Endodermal cell (in vitro differentiated cells): Measurements from ENCODE around the gene HABP2. TPM values are rescaled to one million over a fixed set of nuclear protein-coding genes. Genes with fewer than 3 reads are reported as not detected.

Experiments used
- DNase-seq: peaks from one replicate; pipeline ENCODE4 v3.0.0-alpha.2; 2017
- H3K27ac ChIP-seq: 2 replicates; pipeline ENCODE4 v1.5.1; 2013; ENCODE audit warnings: mild to moderate bottlenecking, low read depth, low read length, moderate library complexity
- H3K27me3 ChIP-seq: 2 replicates; pipeline ENCODE4 v1.6.1; 2013; ENCODE audit warnings: mild to moderate bottlenecking, low read length, moderate library complexity; ENCODE audit not compliant: insufficient read depth, control insufficient read depth, poor library complexity, severe bottlenecking
- H3K36me3 ChIP-seq: 2 replicates; pipeline ENCODE4 v1.7.0; 2013; ENCODE audit warnings: mild to moderate bottlenecking, low read length, moderate library complexity; ENCODE audit not compliant: control insufficient read depth, insufficient read depth
- H3K4me1 ChIP-seq: one replicate; pipeline ENCODE4 v1.7.0; 2013; ENCODE audit warnings: low read length; ENCODE audit not compliant: control insufficient read depth, insufficient read depth
- H3K4me3 ChIP-seq: 2 replicates; pipeline ENCODE4 v1.5.1; 2013; ENCODE audit warnings: mild to moderate bottlenecking, low read length, moderate library complexity
- H3K9ac ChIP-seq: 2 replicates; pipeline ENCODE4 v1.6.1; 2013; ENCODE audit warnings: mild to moderate bottlenecking, low read length, moderate library complexity; ENCODE audit not compliant: poor library complexity, severe bottlenecking; ENCODE audit errors: extremely low read depth
- H3K9me3 ChIP-seq: 2 replicates; pipeline ENCODE4 v1.6.1; 2013; ENCODE audit warnings: mild to moderate bottlenecking, low read length, moderate library complexity; ENCODE audit not compliant: control insufficient read depth
- H3K27ac Mint-ChIP-seq: 2 replicates; pipeline ENCODE4 v1.8.0; 2020; ENCODE audit warnings: mixed read lengths
- H3K27me3 Mint-ChIP-seq: 2 replicates; pipeline ENCODE4 v1.8.0; 2021; ENCODE audit warnings: mild to moderate bottlenecking, mixed read lengths; ENCODE audit not compliant: insufficient read depth
- H3K36me3 Mint-ChIP-seq: 2 replicates; pipeline ENCODE4 v1.8.0; 2020; ENCODE audit warnings: low read depth, mixed read lengths
- H3K4me1 Mint-ChIP-seq: 2 replicates; pipeline ENCODE4 v1.8.0; 2020; ENCODE audit warnings: mixed read lengths
- H3K4me3 Mint-ChIP-seq: 2 replicates; pipeline ENCODE4 v1.8.0; 2020; ENCODE audit warnings: mild to moderate bottlenecking, moderate library complexity, mixed read lengths
- H3K9me3 Mint-ChIP-seq: 2 replicates; pipeline ENCODE4 v1.8.0; 2020; ENCODE audit warnings: mild to moderate bottlenecking, mixed read lengths
- WGBS, 2 experiments: methylation state at CpG; one replicate each; pipeline versions ENCODE4 v1.1.5 to v1.1.7; 2013; ENCODE audit warnings: missing lambda C conversion rate in 2 of 2, mixed read lengths in 1 of 2; ENCODE audit not compliant: insufficient coverage in 1 of 2, insufficient read length in 1 of 2; 5-methylcytosine and 5-hydroxymethylcytosine counted together
- total RNA-seq, 2 donors: library from RNA; stranded (reverse); fragmentation: NEBNext Ultra II Directional in 1 of 2; extraction: Animal tissue kit (Norgen Biotek cat#: 25700) in 1 of 2; gene quantifications; 2 replicates in 1 of 2; 3 replicates in 1 of 2; pipeline ENCODE4 v1.2.1, GENCODE V29; 2021
- TF ChIP-seq, protein P1 (sequence below): fragments of 200-600 bp; sonication (generic); conservative IDR thresholded peaks from 2 replicates; pipeline ENCODE4 v1.5.0; 2021; ENCODE audit warnings: antibody characterized with exemption, mild to moderate bottlenecking

The HABP2 gene
- total RNA-seq, 2 donors from 2014 or later: 0.71 to 1.6 TPM

DNA sequence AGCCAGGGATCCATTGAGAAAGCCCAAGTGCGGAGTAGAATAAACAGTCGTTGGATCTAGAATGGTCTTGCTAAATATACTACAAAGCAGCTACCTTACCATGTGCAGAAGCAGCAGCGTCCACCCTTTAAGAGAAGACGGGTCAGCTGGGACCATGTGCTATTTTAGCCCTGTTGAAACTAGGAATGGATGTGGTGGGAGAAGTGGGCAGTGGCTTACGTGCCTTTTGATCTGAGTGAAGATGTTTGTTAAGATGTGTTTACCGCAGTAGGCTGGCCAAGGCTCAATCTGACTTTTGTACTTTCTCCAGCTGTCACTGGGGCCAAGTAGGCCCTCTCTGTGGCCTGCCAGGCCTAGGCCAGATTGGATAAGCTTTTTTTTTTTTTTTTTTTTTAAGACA, 9.2 kb downstream of the HABP2 start:
- no peaks in the 10 kb centered on the region for H3K36me3 Mint-ChIP-seq
- no peaks in the 10 kb centered on the region for H3K27me3 ChIP-seq
- H3K9me3 Mint-ChIP-seq: no peaks in the 10 kb centered on the region
- no peak overlapping the region for H3K27ac Mint-ChIP-seq
- DNase-seq: no peak
- TF ChIP-seq, protein P1, sequence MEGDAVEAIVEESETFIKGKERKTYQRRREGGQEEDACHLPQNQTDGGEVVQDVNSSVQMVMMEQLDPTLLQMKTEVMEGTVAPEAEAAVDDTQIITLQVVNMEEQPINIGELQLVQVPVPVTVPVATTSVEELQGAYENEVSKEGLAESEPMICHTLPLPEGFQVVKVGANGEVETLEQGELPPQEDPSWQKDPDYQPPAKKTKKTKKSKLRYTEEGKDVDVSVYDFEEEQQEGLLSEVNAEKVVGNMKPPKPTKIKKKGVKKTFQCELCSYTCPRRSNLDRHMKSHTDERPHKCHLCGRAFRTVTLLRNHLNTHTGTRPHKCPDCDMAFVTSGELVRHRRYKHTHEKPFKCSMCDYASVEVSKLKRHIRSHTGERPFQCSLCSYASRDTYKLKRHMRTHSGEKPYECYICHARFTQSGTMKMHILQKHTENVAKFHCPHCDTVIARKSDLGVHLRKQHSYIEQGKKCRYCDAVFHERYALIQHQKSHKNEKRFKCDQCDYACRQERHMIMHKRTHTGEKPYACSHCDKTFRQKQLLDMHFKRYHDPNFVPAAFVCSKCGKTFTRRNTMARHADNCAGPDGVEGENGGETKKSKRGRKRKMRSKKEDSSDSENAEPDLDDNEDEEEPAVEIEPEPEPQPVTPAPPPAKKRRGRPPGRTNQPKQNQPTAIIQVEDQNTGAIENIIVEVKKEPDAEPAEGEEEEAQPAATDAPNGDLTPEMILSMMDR: no peak
- H3K4me3 Mint-ChIP-seq: no peak overlapping the region
- no peak overlapping the region for H3K4me3 ChIP-seq
- peaks cover 63% of the 10 kb centered on the region for H3K4me1 Mint-ChIP-seq
- no peak overlapping the region for H3K27ac ChIP-seq
- H3K4me1 ChIP-seq: peaks cover 14% of the 10 kb centered on the region
- H3K27me3 Mint-ChIP-seq: peaks cover 45% of the 10 kb centered on the region
- H3K9me3 ChIP-seq: no peaks in the 10 kb centered on the region
- no peak overlapping the region for H3K9ac ChIP-seq
- 95 to 100% methylated on average over 1 to 6 of the region's 6 CpGs for WGBS, 2 experiments
- H3K36me3 ChIP-seq: no peaks in the 10 kb centered on the region

DNA sequence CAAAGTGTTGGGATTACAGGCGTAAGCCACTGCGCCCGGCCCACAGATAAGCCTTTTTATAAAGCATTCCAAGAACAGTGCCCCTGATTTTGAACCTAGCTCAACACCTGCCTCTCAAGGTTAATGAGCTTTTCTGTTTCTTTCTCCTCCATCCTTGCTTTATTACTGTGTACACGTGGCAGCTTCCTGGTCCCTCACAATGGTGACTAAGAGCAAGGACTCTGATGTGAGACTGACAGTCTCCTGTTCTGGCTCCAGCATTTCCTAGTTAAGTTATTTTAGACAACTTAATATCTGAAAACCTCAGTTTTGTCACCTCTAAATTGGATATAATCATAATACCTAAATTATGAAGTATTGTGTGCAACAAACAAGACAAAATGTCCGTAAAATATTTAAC, 9.9 kb downstream of the HABP2 start:
- Histone ChIP-seq H3K9ac (no peak overlapping the region), H3K4me1 (peaks cover 10% of the 10 kb centered on the region), H3K27ac (no peak overlapping the region), H3K36me3 (no peaks in the 10 kb centered on the region), H3K4me3 (no peak overlapping the region), H3K27me3 (no peaks in the 10 kb centered on the region), H3K9me3 (no peaks in the 10 kb centered on the region)
- Mint-ChIP-seq H3K27ac (no peak overlapping the region), H3K9me3 (no peaks in the 10 kb centered on the region), H3K4me1 (peaks cover 57% of the 10 kb centered on the region), H3K27me3 (peaks cover 39% of the 10 kb centered on the region), H3K4me3 (no peak overlapping the region), H3K36me3 (no peaks in the 10 kb centered on the region)
- 89 to 91% methylated on average over 4 to 5 of the region's 5 CpGs for WGBS, 2 experiments
- DNase-seq: no peak
- TF ChIP-seq, protein P1: no peak

DNA sequence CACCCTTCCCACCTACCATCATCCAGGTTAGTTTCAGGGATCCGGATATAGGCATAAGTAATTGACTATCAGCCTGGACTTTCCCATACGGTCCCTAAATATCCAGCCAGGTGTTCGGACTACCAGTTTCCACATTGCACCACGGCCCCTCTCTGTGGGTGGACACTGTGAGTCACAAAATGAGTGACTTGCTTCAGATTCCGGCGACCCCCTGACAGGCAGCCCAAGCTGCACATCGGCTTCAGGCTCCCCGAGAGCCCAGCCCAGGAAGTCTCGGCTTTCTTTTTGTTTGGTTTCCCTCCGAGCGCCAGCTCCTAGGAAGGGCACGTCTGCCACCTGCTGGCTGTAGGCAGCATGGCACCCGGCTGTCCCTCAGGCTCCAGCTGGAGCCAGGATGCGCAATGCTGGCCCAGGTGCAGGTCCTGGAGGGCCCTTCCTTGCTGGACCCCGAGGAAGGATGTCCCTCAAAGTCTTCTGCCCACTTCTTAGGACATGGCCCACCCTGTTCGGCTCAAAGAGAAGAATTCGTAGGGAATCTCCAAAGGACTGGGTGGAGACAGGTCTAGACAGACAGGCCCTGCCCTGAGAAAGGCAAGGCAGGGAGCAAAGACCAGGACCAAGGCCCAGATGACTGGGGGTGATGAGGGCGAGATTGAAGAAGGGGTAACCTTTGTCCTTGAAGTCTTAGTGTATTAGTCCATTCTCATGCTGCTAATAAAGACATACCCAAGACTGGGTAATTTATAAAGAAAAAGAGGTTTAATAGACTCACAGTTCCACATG, 10.6 kb downstream of the HABP2 start:
- 20 to 21% methylated on average over 13 to 18 of the region's 18 CpGs for WGBS, 2 experiments
- no peak overlapping the region for H3K9ac ChIP-seq
- H3K4me1 Mint-ChIP-seq: peaks cover 49% of the 10 kb centered on the region
- peaks cover 37% of the 10 kb centered on the region for H3K27me3 Mint-ChIP-seq
- peak; percentile 94 for DNase-seq
- no peaks in the 10 kb centered on the region for H3K36me3 Mint-ChIP-seq
- H3K27me3 ChIP-seq: no peaks in the 10 kb centered on the region
- no peak overlapping the region for H3K4me3 ChIP-seq
- no peak overlapping the region for H3K27ac ChIP-seq
- H3K9me3 Mint-ChIP-seq: no peaks in the 10 kb centered on the region
- peaks cover 5% of the 10 kb centered on the region for H3K4me1 ChIP-seq
- TF ChIP-seq, protein P1: peak; percentile 98
- H3K4me3 Mint-ChIP-seq: peak overlapping the region; percentile 30
- no peaks in the 10 kb centered on the region for H3K36me3 ChIP-seq
- no peak overlapping the region for H3K27ac Mint-ChIP-seq
- no peaks in the 10 kb centered on the region for H3K9me3 ChIP-seq
